H9 (cell line): ENCODE data around the gene SCTR. TPM values are rescaled to one million over a fixed set of nuclear protein-coding genes. Genes with fewer than 3 reads are reported as not detected.

ENCODE experiments used
- DNase-seq: peaks from one replicate; pipeline ENCODE4 v3.0.0-alpha.2; 2017
- H2AFZ ChIP-seq: one replicate; pipeline ENCODE4 v1.6.1; 2013; ENCODE audit warnings: mild to moderate bottlenecking, low read length, control low read depth, moderate library complexity
- H2AK5ac ChIP-seq: 2 replicates; pipeline ENCODE4 v1.6.1; 2013; ENCODE audit warnings: low read length, control low read depth, mixed read lengths; ENCODE audit not compliant: insufficient read length
- H2BK120ac ChIP-seq: one replicate; pipeline ENCODE4 v1.6.1; 2013; ENCODE audit warnings: low read depth, mild to moderate bottlenecking, low read length, control low read depth, inconsistent platforms; ENCODE audit not compliant: poor library complexity, severe bottlenecking
- H2BK12ac ChIP-seq: 2 replicates; pipeline ENCODE4 v1.6.1; 2013; ENCODE audit warnings: low read length, control low read depth, mixed read lengths, low read depth; ENCODE audit not compliant: insufficient read length
- H2BK15ac ChIP-seq: 2 replicates; pipeline ENCODE4 v1.6.1; 2013; ENCODE audit warnings: low read depth, low read length, control low read depth
- H2BK20ac ChIP-seq: one replicate; pipeline ENCODE4 v1.6.1; 2013; ENCODE audit warnings: low read depth, mild to moderate bottlenecking, low read length, control low read depth, inconsistent platforms; ENCODE audit not compliant: poor library complexity, severe bottlenecking
- H2BK5ac ChIP-seq: 2 replicates; pipeline ENCODE4 v1.6.1; 2013; ENCODE audit warnings: low read length, control low read depth, mixed read lengths; ENCODE audit not compliant: insufficient read length
- H3K14ac ChIP-seq: 2 replicates; pipeline ENCODE4 v1.6.1; 2013; ENCODE audit warnings: low read length, control low read depth; ENCODE audit not compliant: insufficient read depth
- H3K18ac ChIP-seq: 2 replicates; pipeline ENCODE4 v1.6.1; 2013; ENCODE audit warnings: low read depth, mild to moderate bottlenecking, mixed read lengths, low read length, control low read depth; ENCODE audit not compliant: insufficient read length
- H3K23ac ChIP-seq: 2 replicates; pipeline ENCODE4 v1.6.1; 2013; ENCODE audit warnings: low read length, control low read depth, mixed read lengths, low read depth; ENCODE audit not compliant: insufficient read length
- H3K23me2 ChIP-seq: 2 replicates; pipeline ENCODE4 v1.6.1; 2013; ENCODE audit warnings: low read depth, mild to moderate bottlenecking, mixed read lengths, low read length, control low read depth; ENCODE audit not compliant: insufficient read length, poor library complexity, severe bottlenecking
- H3K27ac ChIP-seq: 2 replicates; pipeline ENCODE4 v1.5.1; 2013; ENCODE audit warnings: low read length, control low read depth, mixed read lengths, low read depth; ENCODE audit not compliant: insufficient read length
- H3K27me3 ChIP-seq: 2 replicates; pipeline ENCODE4 v1.6.1; 2013; ENCODE audit warnings: low read length, control low read depth, inconsistent platforms; ENCODE audit not compliant: insufficient read depth
- H3K4ac ChIP-seq: 2 replicates; pipeline ENCODE4 v1.6.1; 2013; ENCODE audit warnings: low read depth, mild to moderate bottlenecking, control low read depth, inconsistent platforms, low read length, moderate library complexity
- H3K4me1 ChIP-seq: 2 replicates; pipeline ENCODE4 v1.6.1; 2013; ENCODE audit warnings: low read length, control low read depth, inconsistent platforms; ENCODE audit not compliant: insufficient read depth
- H3K4me2 ChIP-seq: 2 replicates; pipeline ENCODE4 v1.6.1; 2013; ENCODE audit warnings: low read length, control low read depth, mixed read lengths; ENCODE audit not compliant: insufficient read length, insufficient read depth
- H3K56ac ChIP-seq: 2 replicates; pipeline ENCODE4 v1.6.1; 2013; ENCODE audit warnings: low read depth, mild to moderate bottlenecking, mixed read lengths, low read length, control low read depth; ENCODE audit not compliant: insufficient read length
- H3K79me1 ChIP-seq: 2 replicates; pipeline ENCODE4 v1.6.1; 2013; ENCODE audit warnings: low read depth, mild to moderate bottlenecking, moderate library complexity, low read length, control low read depth, inconsistent platforms; ENCODE audit not compliant: insufficient read depth, poor library complexity, severe bottlenecking
- H3K79me2 ChIP-seq: 2 replicates; pipeline ENCODE4 v1.6.1; 2013; ENCODE audit warnings: low read length, control low read depth, inconsistent platforms; ENCODE audit not compliant: insufficient read depth
- H3K9ac ChIP-seq: 2 replicates; pipeline ENCODE4 v1.6.1; 2013; ENCODE audit warnings: low read length, control low read depth, mixed read lengths; ENCODE audit not compliant: insufficient read length; ENCODE audit errors: extremely low read depth
- H3K9me3 ChIP-seq: one replicate; pipeline ENCODE4 v1.6.1; 2013; ENCODE audit warnings: low read depth, low read length, inconsistent platforms; ENCODE audit not compliant: control insufficient read depth
- H3T11ph ChIP-seq: one replicate; pipeline ENCODE4 v1.6.1; 2013; ENCODE audit warnings: mild to moderate bottlenecking, low read length, control low read depth, inconsistent platforms
- H4K20me1 ChIP-seq: one replicate; pipeline ENCODE4 v1.6.1; 2013; ENCODE audit not compliant: control insufficient read depth, insufficient read length, insufficient read depth
- H4K5ac ChIP-seq: 2 replicates; pipeline ENCODE4 v1.6.1; 2013; ENCODE audit warnings: low read depth, mild to moderate bottlenecking, mixed read lengths, low read length, control low read depth; ENCODE audit not compliant: insufficient read length
- H4K8ac ChIP-seq: replicated peaks from 2 replicates; pipeline ENCODE4 v1.6.1; 2013; ENCODE audit warnings: low read length, control low read depth, mixed read lengths, low read depth; ENCODE audit not compliant: insufficient read length
- H4K91ac ChIP-seq: 2 replicates; pipeline ENCODE4 v1.6.1; 2013; ENCODE audit warnings: low read depth, mild to moderate bottlenecking, moderate library complexity, mixed read lengths, low read length, control low read depth; ENCODE audit not compliant: insufficient read length
- H3K27ac Mint-ChIP-seq, 3 experiments: 2 replicates in 2 of 3; 3 replicates in 1 of 3; pipeline ENCODE4 v1.8.0; 2020 to 2021; ENCODE audit warnings: mixed read lengths in 3 of 3, mild to moderate bottlenecking in 1 of 3, moderate library complexity in 1 of 3
- H3K27me3 Mint-ChIP-seq: 2 replicates; pipeline ENCODE4 v1.8.0; 2021; ENCODE audit warnings: low read depth, mild to moderate bottlenecking, moderate library complexity, mixed read lengths
- H3K36me3 Mint-ChIP-seq, 3 experiments: 2 replicates in 2 of 3; 3 replicates in 1 of 3; pipeline ENCODE4 v1.8.0; 2020 to 2021; ENCODE audit warnings: low read depth in 3 of 3, mixed read lengths in 3 of 3; ENCODE audit not compliant: insufficient read depth in 1 of 3
- H3K4me1 Mint-ChIP-seq, 2 experiments: 2 replicates each; pipeline ENCODE4 v1.8.0; 2020; ENCODE audit warnings: mixed read lengths in 2 of 2
- H3K4me3 Mint-ChIP-seq, 2 experiments: 2 replicates in 1 of 2; 3 replicates in 1 of 2; pipeline ENCODE4 v1.8.0; 2020 to 2021; ENCODE audit warnings: mild to moderate bottlenecking in 2 of 2, mixed read lengths in 2 of 2, moderate library complexity in 1 of 2
- H3K9me3 Mint-ChIP-seq, 2 experiments: 2 replicates in 1 of 2; 3 replicates in 1 of 2; pipeline ENCODE4 v1.8.0; 2020; ENCODE audit warnings: mild to moderate bottlenecking in 2 of 2, mixed read lengths in 2 of 2, moderate library complexity in 1 of 2
- WGBS: extraction: QIAGEN DNeasy Blood & Tissue Kit; methylation state at CpG from one replicate; pipeline ENCODE4 v1.1.7; 2013; ENCODE audit warnings: missing lambda C conversion rate, low lambda C conversion rate, mixed read lengths; ENCODE audit not compliant: insufficient read length; ENCODE audit errors: extremely low coverage; 5-methylcytosine and 5-hydroxymethylcytosine counted together
- total RNA-seq: library from RNA; stranded (reverse); gene quantifications from 2 replicates; pipeline ENCODE4 v1.2.1, GENCODE V29; 2021
- TF ChIP-seq, protein P1 (sequence below): fragments of 200-600 bp; sonication (generic); conservative IDR thresholded peaks from 3 replicates; pipeline ENCODE4 v1.8.0; 2021; ENCODE audit warnings: antibody characterized with exemption, mild to moderate bottlenecking

The SCTR gene
- total RNA-seq, 1 experiment from 2014 or later: not detected

DNA sequence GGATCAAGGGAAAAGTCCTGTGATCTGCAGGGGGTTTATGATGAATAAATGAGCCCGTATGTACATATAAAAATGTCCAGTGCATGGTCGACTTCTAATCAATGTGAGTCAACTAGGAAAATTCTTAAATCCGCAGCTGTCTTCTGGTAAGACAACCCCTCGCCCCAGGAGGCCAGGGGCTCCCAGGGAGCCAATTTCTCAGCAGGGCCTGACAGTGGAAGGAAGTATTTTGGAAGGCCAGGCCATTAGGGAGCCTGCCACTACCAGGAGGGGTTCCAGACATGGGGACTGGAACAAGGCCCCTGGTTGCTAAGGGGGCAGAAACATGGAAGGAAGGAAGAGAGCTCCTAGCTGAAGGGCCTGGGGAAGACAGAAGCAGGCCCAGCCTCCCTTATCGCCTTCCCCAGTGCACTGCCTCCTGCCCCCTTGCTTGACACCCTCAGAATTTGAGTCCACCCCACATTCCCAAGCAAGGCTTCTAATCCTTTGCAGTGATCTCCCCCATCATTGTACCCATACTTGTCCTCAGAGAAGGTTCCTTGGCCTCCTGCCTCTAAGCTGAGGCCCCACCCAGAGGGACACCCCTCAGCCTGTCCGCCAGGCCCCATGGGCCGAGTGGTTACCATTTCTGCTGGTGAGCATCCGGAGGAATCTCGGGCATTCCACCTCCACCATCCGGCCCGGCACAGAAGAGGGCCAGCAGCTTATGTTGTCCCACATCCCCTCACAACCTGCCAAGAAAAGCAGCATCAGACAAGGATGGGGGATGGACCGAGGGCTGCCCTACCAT is 45.9 kb downstream of the SCTR start:
- Mint-ChIP-seq H3K4me1 (peaks cover 9 to 38% of the 10 kb centered on the region in 2 experiments), H3K4me3 (no peak overlapping the region), H3K36me3 (no peaks in the 10 kb centered on the region), H3K27ac (peak overlapping the region in 1 of 3 experiments; percentile 82; a peak in 1 of 7 replicates), H3K9me3 (no peaks in the 10 kb centered on the region; a peak in 1 of 5 replicates), H3K27me3 (peaks cover 6% of the 10 kb centered on the region)
- no peak overlapping the region for H3K27ac ChIP-seq
- no peaks in the 10 kb centered on the region for H4K20me1 ChIP-seq
- no peaks in the 10 kb centered on the region for H3K79me1 ChIP-seq
- no peak overlapping the region for H3K4me2 ChIP-seq
- H3T11ph ChIP-seq: no peak overlapping the region
- no peaks in the 10 kb centered on the region for H3K27me3 ChIP-seq
- H3K18ac ChIP-seq: no peak overlapping the region
- no peaks in the 10 kb centered on the region for H3K23me2 ChIP-seq
- no peak overlapping the region for H3K14ac ChIP-seq
- H2BK5ac ChIP-seq: no peak overlapping the region
- no peak overlapping the region for H2AFZ ChIP-seq
- H2BK15ac ChIP-seq: no peak overlapping the region
- DNase-seq: peak; percentile 17
- H3K56ac ChIP-seq: no peak overlapping the region
- no peak overlapping the region for H3K23ac ChIP-seq
- H2BK12ac ChIP-seq: no peak overlapping the region
- no peak overlapping the region for H4K5ac ChIP-seq
- no peak overlapping the region for H4K91ac ChIP-seq
- H3K9me3 ChIP-seq: no peaks in the 10 kb centered on the region
- no peak overlapping the region for H3K9ac ChIP-seq
- no peak overlapping the region for H2BK20ac ChIP-seq
- no peak overlapping the region for H2AK5ac ChIP-seq
- H3K79me2 ChIP-seq: no peaks in the 10 kb centered on the region
- no CpG with 5 or more reads among the region's 12 CpGs for WGBS
- H2BK120ac ChIP-seq: no peak overlapping the region
- TF ChIP-seq, protein P1, sequence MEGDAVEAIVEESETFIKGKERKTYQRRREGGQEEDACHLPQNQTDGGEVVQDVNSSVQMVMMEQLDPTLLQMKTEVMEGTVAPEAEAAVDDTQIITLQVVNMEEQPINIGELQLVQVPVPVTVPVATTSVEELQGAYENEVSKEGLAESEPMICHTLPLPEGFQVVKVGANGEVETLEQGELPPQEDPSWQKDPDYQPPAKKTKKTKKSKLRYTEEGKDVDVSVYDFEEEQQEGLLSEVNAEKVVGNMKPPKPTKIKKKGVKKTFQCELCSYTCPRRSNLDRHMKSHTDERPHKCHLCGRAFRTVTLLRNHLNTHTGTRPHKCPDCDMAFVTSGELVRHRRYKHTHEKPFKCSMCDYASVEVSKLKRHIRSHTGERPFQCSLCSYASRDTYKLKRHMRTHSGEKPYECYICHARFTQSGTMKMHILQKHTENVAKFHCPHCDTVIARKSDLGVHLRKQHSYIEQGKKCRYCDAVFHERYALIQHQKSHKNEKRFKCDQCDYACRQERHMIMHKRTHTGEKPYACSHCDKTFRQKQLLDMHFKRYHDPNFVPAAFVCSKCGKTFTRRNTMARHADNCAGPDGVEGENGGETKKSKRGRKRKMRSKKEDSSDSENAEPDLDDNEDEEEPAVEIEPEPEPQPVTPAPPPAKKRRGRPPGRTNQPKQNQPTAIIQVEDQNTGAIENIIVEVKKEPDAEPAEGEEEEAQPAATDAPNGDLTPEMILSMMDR: no peak
- no peaks in the 10 kb centered on the region for H3K4me1 ChIP-seq
- H4K8ac ChIP-seq: no peak overlapping the region
- no peak overlapping the region for H3K4ac ChIP-seq
